GM19025 (cell line): ENCODE results near the gene TEAD2.
"Not testable (repeated sequence)": the region's sequence is repeated elsewhere in the genome, so short reads cannot be mapped to it uniquely, and the experiment has no call there.

Experiments
- ATAC-seq: cut with Tn5 transposase; IDR thresholded peaks from one replicate; pipeline ENCODE4 v1.9.1; 2021; ENCODE audit warnings: mild to moderate bottlenecking, low read depth, moderate library complexity; ENCODE audit not compliant: unreplicated experiment

The TEAD2 gene

DNA sequence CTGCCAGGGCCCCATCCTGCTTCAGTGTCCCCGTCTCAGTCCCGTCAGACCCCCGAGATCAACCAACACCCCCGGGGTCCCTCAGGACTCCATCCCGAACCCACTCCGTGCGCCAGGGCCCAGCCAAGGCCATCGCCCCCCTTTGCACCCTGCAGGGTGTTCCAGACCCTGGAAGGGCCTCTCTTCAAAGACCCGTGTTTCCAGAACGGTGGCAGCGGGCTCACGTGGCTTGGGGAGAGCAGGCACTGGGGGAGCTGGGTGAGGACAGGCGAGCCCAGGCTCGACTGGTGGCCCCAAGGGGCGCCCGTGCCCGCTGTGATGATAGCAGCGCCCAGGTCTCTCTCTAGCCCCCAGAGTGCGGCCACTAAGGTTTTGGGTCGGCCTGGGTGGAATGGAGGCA, 27.2 kb upstream of the TEAD2 start:
- ATAC-seq, result no peak

DNA sequence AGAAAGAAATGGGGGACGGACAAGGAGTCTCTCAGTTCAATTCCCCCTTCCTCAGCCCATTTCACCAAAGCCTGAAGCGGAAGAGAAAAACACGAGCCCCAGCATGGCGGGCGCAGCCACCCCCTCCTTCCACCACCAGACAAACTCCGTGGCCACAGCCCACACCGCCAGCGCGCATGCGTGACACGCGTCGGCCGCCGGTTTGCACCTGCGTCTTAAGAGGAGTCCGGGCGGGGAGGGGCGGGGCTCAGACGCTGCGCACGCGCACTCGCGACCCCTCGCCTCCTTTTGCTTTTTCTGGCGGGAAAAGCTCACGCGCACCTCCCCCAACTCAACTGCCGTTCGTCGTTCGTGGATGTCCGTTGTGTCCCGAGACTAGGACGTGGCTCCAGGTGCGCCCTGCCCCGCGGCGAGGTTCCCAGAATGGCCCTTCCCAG, 25.7 kb upstream of the TEAD2 start, which contains the start of gene KASH5:
Gene KASH5 (plus strand): TSS at position 314 of the 437 bp plus-strand sequence. CDS start 2,635 bp downstream, outside the sequence.
- ATAC-seq, result no peak

DNA sequence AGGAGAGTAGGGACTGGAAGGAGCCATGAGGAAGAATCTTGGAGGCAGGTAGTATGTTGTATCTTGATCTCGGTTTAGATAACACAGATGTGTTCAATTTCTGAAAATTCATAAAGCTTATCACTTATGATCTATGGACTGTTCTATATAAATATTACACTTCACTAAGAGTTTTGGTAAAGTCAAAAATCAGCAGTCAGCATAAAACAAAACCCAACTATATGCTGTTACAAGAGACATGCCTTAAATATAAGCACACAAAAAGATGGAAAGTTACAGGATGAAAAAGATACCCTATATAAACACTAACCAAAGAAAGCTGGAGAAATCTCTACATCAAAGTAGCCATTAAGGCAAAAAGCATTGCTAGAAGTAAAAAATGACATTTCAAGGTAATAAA, 21.4 kb upstream of the TEAD2 start:
- no peak for ATAC-seq

DNA sequence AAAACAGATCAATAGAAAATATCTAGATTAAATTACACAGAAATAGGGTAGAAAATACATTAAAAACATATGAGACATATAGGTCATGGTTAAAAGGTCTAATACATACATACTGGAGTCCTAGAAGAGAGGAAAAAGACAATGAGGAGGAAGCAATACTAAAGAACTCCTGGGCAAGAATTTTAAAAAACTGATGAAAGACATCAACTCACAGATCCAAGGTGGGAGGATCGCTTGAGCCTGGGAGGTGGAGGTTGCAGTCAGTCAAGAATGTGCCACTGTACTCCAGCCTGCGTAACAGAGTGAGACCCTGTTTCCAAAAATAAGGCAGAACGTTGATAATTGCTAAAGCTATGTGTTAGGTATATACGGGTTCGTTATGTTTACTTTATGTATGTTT, 20.4 kb upstream of the TEAD2 start:
- ATAC-seq, result no peak

DNA sequence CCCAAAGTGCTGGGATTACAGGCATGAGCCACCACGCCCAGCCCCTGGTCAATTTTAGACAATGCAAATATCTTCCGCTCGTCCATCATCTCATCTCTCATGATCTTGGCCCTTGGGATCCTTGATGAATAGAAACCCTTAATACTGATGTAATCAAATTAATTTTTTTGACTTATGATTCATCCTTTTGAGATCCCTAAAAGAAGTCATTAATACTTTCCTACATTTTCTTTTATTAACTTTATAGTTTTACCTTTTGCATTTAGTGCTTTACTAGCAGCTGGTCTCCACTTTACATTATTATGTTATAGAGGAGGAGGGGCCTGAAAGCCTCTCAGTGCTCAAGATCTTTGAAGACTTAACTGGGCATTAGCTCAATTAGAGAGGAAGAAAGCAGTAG, 18.2 kb upstream of the TEAD2 start:
- no peak for ATAC-seq

DNA sequence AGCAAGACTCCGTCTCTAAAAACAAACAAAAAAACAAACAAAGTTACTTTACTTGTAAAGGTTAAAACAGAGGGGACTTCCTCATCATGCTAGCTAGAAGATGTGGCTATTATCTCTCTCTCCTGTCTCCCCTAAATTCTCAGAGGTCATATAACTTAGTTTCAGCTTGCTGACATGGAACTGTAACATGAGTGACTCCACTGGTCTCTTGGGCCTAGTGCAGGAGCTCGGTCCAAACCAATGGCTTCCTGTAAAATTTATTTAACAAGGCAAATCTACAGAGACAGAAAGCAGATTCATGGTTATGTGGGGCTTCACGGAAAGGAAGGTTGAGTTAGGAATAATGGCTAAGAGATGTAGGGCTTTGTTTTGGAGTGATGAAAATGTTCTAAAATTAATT, 16.3 kb upstream of the TEAD2 start:
- no peak for ATAC-seq

DNA sequence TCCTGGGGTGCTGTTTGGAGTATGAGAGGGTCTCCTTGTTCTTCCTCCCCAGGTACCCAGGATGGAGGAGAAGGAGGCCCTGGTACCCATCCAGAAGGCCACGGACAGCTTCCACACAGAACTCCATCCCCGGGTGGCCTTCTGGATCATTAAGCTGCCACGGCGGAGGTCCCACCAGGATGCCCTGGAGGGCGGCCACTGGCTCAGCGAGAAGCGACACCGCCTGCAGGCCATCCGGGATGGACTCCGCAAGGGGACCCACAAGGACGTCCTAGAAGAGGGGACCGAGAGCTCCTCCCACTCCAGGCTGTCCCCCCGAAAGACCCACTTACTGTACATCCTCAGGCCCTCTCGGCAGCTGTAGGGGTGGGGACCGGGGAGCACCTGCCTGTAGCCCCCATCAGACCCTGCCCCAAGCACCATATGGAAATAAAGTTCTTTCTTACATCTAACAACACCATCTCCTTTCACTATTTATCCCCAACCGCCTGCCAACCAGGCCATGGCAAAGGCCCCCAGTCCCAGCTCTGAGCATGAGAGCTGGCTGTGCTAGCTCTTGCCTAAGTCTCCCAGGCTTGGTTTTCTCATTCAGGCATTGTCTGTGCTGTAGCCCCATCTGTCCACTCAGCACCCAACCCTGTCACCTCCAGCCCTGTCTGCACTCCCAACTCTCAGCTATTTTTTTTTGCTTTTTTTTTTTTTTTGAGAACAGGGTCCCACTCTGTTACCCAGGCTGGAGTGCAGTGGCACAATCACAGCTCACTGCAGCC, 12.6 kb upstream of the TEAD2 start:
- no peak for ATAC-seq

DNA sequence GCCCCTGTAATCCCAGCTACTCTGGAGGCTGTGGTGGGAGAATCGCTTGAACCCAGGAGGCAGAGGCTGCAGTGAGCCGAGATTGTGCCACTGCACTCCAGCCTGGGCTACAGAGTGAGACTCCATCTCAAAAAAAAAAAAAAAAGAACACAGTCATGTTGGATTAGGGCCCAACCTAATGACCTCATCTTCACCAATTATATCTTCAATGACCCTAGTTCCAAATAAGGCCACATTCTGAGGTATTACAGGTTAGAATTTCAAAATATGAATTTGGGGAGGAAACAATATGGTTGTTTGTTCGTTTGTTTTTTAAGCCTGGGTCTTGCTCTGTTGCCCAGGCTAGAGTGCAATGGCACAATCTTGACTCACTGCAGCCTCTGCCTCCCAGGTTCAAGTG, 11.0 kb upstream of the TEAD2 start:
- ATAC-seq, result not testable (repeated sequence)

DNA sequence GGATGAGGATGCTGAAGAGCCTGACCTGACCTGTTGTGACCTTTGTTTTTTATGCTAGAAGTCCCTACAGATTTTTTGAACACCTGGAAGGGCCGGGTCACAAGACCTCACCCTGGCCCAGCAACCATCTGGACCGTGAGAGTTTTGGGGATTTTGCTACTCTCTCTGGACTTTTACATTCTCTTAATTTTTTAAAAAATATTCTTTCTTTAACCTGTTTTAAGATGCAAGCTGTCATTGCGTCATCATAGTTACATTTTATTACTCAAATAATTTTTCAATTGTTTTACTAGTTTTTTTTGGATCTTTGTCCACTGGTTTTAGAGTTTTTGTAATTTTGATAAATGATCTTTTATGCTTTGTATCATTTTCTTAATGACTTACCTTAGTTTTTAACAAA, 9.0 kb upstream of the TEAD2 start:
- no peak for ATAC-seq

DNA sequence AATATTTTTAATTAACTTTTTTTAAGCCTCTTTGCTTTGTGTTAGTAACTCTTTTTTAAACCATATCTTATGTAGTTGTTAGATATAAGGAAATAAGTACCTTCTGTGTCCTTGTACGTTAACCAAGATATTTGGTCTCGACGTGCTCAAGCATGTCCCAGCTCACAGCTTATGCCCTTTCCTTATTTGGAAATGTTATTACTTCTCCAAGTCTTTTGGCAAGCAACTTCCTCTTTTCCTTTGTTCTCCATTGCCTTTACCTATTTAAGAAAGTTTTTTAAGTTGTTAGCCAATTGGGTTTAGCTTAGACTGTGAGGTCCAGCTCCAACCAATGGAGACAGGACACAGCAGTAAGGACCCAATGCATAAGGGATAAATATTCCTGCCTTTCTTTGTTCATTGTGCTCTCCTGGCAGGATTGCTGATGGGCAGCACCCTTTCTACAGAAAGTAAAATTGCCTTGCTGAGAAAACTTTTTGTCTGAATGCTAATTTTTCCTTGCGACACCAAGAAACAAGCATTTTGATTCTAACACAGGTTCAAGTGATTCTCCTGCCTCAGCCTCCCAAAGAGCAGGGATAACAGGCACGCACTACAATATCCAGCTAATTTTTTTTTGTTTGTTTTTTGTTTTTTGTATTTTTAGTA, 6.6 kb upstream of the TEAD2 start:
- ATAC-seq, result no peak

DNA sequence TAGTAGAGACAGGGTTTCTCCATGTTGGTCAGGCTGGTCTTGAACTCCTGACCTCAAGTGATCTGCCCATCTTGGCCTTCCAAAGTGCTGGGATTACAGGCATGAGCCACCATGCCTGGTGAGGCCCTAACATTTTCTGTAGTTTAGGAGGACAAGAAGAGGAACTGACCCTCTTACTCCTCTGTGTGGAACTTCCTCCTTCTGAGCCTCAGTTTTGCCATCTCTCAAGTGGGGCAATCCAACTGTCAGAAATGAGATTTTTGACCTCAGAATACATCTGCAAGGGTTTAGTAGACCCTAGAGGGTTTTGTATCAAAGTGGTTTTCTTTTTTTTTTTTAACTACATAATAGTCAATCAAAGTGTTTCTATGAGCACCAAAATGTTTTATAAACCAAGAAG, 3.9 kb upstream of the TEAD2 start:
- ATAC-seq, result no peak

DNA sequence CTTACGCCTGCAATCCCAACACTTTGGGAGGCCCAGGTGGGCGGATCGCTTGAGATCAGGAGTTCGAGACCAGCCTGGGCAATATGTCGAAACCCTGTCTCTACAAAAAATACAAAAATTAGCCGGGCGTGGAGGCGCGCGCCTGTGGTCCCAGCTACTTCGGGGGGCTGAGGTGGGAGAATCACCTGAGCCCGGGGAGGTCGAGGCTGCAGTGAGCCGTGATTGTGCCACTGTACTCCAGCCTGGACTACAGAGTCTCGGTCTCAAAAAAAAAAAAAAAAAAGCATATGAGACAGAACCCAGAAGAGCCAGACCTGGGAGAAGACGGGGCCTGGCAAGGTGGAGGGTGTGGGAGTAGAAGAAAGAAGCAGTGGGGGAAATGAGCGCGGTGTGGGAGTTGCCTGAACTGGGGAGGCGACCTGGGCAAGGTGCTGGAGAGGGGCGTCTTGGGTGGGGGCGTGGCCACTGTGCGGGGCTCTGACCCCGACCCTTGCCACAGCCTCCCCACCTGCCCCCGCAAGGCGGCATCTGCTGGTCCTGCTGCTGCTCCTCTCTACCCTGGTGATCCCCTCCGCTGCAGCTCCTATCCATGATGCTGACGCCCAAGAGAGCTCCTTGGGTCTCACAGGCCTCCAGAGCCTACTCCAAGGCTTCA, 2.0 kb upstream of the TEAD2 start:
- ATAC-seq, result no peak

DNA sequence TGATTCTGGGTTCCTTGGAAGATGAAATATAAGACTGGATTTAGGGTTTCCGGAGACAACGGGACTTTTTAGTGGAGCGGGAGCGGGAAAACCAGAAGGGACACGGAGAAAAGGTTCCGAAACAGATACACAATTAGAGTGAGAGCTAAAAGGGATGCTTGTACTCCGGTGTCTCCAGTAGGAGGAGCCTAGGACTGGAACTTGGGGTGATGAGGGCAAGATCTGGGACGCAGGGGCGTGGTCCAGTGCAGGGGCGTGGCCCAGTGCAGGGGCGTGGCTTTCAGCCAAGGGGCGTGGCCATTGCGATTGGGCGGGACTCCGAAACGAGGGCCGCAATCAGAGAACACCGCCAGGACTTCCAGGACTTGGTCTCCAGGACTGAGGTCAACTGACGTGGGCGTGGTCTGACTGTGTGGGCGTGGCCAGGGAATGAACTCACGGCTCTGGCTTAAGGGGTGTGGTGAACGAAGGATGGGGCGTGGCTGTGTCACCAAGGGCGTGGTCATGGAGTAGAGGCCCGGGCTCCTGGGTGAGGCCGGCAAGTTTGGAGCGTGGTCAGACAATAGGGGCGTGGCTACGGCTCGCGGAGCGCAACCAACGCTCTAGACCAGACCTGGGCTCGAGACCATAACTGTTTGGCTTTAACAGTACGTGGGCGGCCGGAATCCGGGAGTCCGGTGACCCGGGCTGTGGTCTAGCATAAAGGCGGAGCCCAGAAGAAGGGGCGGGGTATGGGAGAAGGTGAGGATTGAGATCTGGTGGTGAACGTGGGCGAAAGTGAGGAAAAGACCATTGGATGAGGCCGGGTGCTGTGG, 1.3 kb upstream of the TEAD2 start, which contains the start of gene DKKL1:
Gene DKKL1 (plus strand): TSS at position 610 of the 815 bp plus-strand sequence. CDS start 122 bp downstream, at position 732.
- ATAC-seq, result no peak

DNA sequence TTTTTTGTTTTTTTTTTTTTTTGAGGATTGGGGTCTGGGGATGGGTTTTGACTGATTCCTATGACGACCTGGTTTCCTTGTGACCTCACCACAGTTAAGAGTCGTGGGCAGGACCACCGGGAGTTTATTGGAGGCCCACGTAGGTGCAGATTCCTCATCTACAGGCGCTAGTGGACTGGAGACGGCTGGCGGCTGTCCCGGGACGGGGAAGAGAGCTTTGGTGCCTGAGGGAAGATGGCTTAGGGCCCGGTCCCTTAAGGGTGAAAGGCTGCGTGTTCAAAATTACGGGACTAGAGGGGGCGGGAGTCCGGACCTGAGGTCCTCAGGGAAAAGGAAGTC, 682 bp upstream of the TEAD2 start:
- no peak for ATAC-seq

DNA sequence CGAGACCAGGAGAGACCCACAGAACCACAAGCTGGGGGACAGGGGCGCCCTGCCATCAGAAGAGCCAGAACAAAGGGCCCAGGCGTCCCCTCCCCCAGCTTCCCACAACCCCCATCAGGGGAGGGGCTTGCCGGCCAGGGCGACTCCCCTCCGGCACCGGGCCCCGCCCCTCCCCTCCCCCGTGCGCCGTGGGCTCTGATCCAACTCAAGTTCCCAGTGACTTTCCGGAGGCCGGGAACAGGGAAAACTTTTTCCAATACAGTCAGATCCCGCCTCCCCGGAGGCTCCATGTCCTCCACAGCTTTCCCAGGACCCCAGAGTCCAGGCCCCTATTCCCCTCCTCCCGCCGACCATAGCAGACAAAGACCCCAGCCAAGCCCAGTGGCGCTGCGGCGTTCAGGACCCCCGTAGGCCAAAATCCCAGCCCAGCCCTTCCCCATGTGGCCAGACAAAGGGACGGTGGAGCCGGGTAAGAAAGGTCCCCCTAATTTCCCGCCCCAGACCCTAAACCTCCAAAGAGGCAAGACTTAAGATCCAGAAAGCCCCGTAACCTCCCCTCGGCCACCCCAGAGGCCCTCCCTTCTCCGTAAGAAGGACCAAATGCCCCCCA, 673 bp downstream of the TEAD2 start:
- no peak for ATAC-seq

DNA sequence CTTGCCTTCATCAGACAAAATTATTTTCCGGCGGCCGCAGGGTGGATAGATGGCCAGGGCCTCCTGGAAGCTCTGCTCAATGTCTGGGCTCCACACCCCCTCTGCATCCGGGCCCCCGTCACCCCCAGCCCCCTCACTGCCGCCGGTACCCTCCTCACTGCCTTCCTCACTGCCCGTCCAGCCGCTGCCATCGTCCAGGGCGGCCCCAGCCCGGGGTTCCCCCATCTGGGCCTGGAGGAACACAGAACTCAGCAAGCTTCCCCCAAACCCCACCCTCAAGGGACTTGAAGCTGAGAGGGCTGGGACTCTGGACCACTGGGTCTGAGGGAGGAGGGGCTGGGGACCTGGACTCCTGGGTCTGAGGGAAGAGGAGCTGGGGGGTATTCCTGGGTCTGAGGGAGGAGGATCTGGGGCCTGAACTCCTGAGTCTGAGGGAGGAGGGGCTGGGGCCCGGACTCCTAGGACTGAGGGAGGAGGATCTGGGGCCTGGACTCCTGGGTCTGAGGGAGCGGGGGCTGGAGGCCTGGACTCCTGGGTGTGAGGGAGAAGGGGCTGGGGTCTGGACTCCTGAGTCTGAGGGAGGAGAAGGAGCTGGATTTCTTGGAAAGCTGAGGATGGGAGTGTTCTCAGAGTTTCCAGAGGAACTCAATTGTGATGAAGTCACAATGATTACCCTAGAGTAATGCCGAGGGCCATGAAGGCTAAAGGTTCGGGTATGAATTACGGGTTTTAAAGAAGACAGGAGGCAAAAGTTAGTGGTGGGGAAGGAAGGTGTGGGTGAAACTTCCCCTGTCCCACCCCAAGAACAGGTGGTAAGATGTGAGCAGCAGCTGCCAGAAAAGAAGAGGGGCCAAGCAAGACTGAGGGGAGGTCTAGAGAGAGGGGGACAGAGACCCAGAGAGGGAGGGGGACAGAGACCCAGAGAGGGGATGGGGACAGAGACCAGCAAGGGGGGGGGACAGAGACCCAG, 2.1 kb downstream of the TEAD2 start:
- no peak for ATAC-seq

DNA sequence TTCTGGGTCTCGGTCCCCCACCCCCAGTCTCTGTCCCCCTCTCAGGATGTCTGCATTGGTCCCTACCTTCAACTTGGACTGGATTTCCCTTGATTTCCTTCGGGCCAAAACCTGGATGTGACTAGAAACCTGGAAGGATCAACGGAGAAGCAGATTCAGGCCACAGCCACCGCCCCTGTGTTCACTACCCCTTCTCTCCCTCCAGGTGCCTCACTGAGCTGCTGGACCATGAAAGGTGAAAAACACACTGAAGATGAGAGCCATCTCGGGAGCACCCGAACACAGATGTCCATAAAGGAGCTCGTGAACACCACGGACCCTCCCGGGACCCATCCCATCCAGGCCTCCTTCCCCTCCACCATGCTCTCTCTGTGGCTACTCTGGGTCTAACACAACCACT, 5.0 kb downstream of the TEAD2 start:
- no peak for ATAC-seq

DNA sequence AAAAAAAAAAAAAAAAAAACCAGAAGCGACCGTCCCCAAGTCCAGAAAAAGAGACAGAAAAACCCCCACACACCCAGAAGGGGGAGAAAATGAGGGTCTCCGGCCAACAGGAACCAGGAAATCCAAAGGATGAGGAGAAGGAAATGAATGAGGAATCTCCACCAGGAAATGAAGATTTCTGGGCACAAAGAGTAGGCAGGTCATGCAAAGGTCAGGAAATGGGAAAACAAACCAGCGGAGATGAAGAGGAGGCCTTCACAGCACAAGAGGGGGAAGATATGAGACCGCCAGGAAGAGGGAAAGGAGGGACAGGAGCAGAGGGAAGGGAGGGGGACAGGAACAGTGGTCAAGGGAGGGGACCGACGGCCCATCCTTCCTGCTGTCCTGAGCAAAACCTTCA, 5.8 kb downstream of the TEAD2 start:
- ATAC-seq, result no peak

DNA sequence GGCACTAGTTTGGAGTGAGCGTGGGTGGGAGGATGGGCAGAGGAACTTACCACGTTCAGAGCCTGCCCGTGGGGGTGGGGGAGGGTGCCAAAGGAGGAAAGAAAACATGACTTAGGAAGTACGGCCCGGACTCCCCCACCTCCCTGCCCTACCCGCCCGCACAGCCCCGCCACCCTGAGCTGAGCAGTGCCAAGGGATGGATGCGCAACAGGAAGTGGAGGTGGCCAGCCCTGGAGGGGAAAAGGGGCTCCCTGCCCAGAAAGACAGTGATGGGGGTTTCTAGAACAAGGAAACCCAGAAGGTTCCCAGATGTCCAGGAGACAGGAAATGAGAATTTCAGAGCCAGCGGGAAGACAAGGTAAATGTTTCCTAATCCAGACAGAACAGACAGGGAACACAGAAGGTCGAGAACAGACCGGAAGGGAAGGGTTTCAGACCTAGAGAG, 6.3 kb downstream of the TEAD2 start:
- no peak for ATAC-seq
